Measurements from ENCODE around the gene CRYBB3. TPM values are rescaled to one million over a fixed set of nuclear protein-coding genes. Genes with fewer than 3 reads are reported as not detected.

The CRYBB3 gene
- total and polyA plus RNA-seq, 2 of the 4 experiments (the other 2 are of a cell fraction): not detected

- DNase-seq (no peak), ATAC-seq (ENCODE audit: low read depth) (no peak)
- H3K56ac ChIP-seq (ENCODE audit: extremely low read depth, insufficient read depth, low read length): no peak overlapping the region
- no peak overlapping the region for H2BK15ac ChIP-seq (ENCODE audit: low read depth, low read length)
- no peak overlapping the region for H3K18ac ChIP-seq (ENCODE audit: low read depth, low read length)
- no peak overlapping the region for H2BK20ac ChIP-seq (ENCODE audit: low read depth, low read length)
- dilution Hi-C loops (cut with HindIII; ENCODE audit: low sequenced_read_pairs, unreplicated experiment): no loop called here
- ChIA-PET CTCF (no interaction called here), POLR2A (ENCODE audit: unreplicated experiment) (no interaction called here)
- no peak overlapping the region for H4K5ac ChIP-seq (ENCODE audit: low read depth, low read length)
- no peaks in the 10 kb centered on the region for H3K27me3 ChIP-seq (ENCODE audit: control insufficient read depth, insufficient read depth, low read length)
- intact Hi-C loops (cut with micrococcal nuclease): no loop called here
- H2BK5ac ChIP-seq (ENCODE audit: low read depth, low read length, poor library complexity, severe bottlenecking): no peak overlapping the region
- H2AK5ac ChIP-seq (ENCODE audit: low read depth, low read length): no peak overlapping the region
- in situ Hi-C loops (cut with MboI; ENCODE audit: low sequenced_read_pairs): no loop called here
- no peak overlapping the region for H3K4ac ChIP-seq (ENCODE audit: low read depth, low read length)
- TF ChIP-seq MAFK (IDR thresholded peaks at IDR 0.05; ENCODE audit: low read depth, low read length): no peak
- H2AK9ac ChIP-seq (replicated peaks; ENCODE audit: low read depth, low read length, poor library complexity): no peak overlapping the region
- H3K9me3 ChIP-seq (ENCODE audit: control insufficient read depth, insufficient read depth, low read length): no peaks in the 10 kb centered on the region
- H4K8ac ChIP-seq (ENCODE audit: low read depth in 2 of 2, low read length in 2 of 2): no peak overlapping the region
- no peak overlapping the region for H3K9ac ChIP-seq (ENCODE audit: low read depth, low read length)
- no peak overlapping the region for H3K14ac ChIP-seq (replicated peaks; ENCODE audit: low read depth, low read length)
- BruUV-seq (replicated peaks): no TSS peak
- H4K20me1 ChIP-seq (ENCODE audit: insufficient read depth, low read length): no peaks in the 10 kb centered on the region
- 50% methylated on average over 7 of the region's 14 CpGs; no CpG with 5 or more reads in 1 of the 2 experiments for WGBS, 2 experiments (ENCODE audit: extremely low coverage in 2 of 2, insufficient read length in 1 of 2)
- no peaks in the 10 kb centered on the region for H3K9me1 ChIP-seq (ENCODE audit: insufficient read depth, low read length)
- H3K4me1 ChIP-seq (ENCODE audit: control insufficient read depth, insufficient read depth, low read length): no peaks in the 10 kb centered on the region
- H2BK120ac ChIP-seq (ENCODE audit: low read depth, low read length): no peak overlapping the region
- no peak overlapping the region for H3K4me3 ChIP-seq (ENCODE audit: insufficient read depth, low read depth, low read length)
- H3K23ac ChIP-seq (ENCODE audit: low read depth, low read length): no peak overlapping the region
- no peaks in the 10 kb centered on the region for H3K36me3 ChIP-seq (ENCODE audit: control insufficient read depth, insufficient read depth, low read length)
- H3K4me2 ChIP-seq (ENCODE audit: low read depth, low read length): no peak overlapping the region
- no peak overlapping the region for H4K91ac ChIP-seq (ENCODE audit: insufficient read depth, low read depth, low read length)
- no peaks in the 10 kb centered on the region for H3K79me1 ChIP-seq (ENCODE audit: low read depth in 1 of 2, low read length in 2 of 2)
- H2AFZ ChIP-seq (replicated peaks; ENCODE audit: low read length, poor library complexity): no peak overlapping the region
- H3K27ac ChIP-seq (ENCODE audit: insufficient read depth, low read length): no peak overlapping the region
Measured at GRCh38 chr22:25161017-25161915, 38.4 kb upstream of the CRYBB3 start.
